GM12865 (cell line): ENCODE data around the gene BTBD9.

Source experiments
- DNase-seq: peaks from one replicate; pipeline ENCODE4 v3.0.0; 2010; ENCODE audit warnings: low read depth
- H3K4me3 ChIP-seq: 2 replicates; pipeline ENCODE4 v1.5.1; 2011; ENCODE audit warnings: mild to moderate bottlenecking, low read depth, low read length, control low read depth
- CTCF ChIP-seq: IDR thresholded peaks from 2 replicates; pipeline ENCODE4 v1.5.1; 2011; ENCODE audit warnings: low read length, control low read depth, low read depth, inconsistent platforms; ENCODE audit not compliant: insufficient read depth; ENCODE audit errors: missing control alignments

Gene BTBD9

GRCh38 chr6:38220069-38220723, 419.5 kb downstream of the BTBD9 start:
- TF ChIP-seq CTCF: no peak
- DNase-seq: no peak
- no peak overlapping the region for H3K4me3 ChIP-seq

GRCh38 chr6:38218235-38218634, 421.5 kb downstream of the BTBD9 start:
- TF ChIP-seq CTCF: no peak
- H3K4me3 ChIP-seq: no peak overlapping the region
- DNase-seq: no peak

GRCh38 chr6:38216451-38216850, 423.3 kb downstream of the BTBD9 start:
- TF ChIP-seq CTCF: no peak
- H3K4me3 ChIP-seq: no peak overlapping the region

GRCh38 chr6:38215651-38216311, 423.9 kb downstream of the BTBD9 start:
- peak; percentile 10 for DNase-seq
- H3K4me3 ChIP-seq: no peak overlapping the region
- no peak for TF ChIP-seq CTCF

More at GRCh38 chr6:38216451-38216850, 423.3 kb downstream of the BTBD9 start:
- no peak for DNase-seq

- no peak overlapping the region for H3K4me3 ChIP-seq
- TF ChIP-seq CTCF: no peak
- DNase-seq: no peak
Observed at GRCh38 chr6:38215225-38215624, 424.5 kb downstream of the BTBD9 start.

- H3K4me3 ChIP-seq: no peak overlapping the region
- no peak for TF ChIP-seq CTCF
- no peak for DNase-seq
Observed at GRCh38 chr6:38214159-38214558, 425.6 kb downstream of the BTBD9 start.
